Hepatocyte (in vitro differentiated cells): Measurements from ENCODE around the gene SNX9. TPM values are rescaled to one million over a fixed set of nuclear protein-coding genes. Genes with fewer than 3 reads are reported as not detected.
"Not testable (repeated sequence)": the region's sequence is repeated elsewhere in the genome, so short reads cannot be mapped to it uniquely, and the experiment has no call there.

ENCODE experiments used
- DNase-seq: peaks from one replicate; pipeline ENCODE4 v3.0.0-alpha.2; 2016; ENCODE audit warnings: low spot score
- H2AFZ ChIP-seq: fragments of 200-600 bp; sonication (generic); 2 replicates; pipeline ENCODE4 v1.6.0; 2016; ENCODE audit warnings: antibody characterized with exemption, mild to moderate bottlenecking
- H3K27ac ChIP-seq: fragments of 200-600 bp; sonication (generic); 2 replicates; pipeline ENCODE4 v1.5.1; 2016; ENCODE audit warnings: mild to moderate bottlenecking
- H3K27me3 ChIP-seq: fragments of 200-600 bp; sonication (generic); 2 replicates; pipeline ENCODE4 v1.6.1; 2016
- H3K36me3 ChIP-seq: fragments of 200-600 bp; sonication (generic); replicated peaks from 2 replicates; pipeline ENCODE4 v1.5.1; 2016; ENCODE audit warnings: low read depth; ENCODE audit not compliant: insufficient read depth
- H3K4me1 ChIP-seq: fragments of 200-600 bp; sonication (generic); 2 replicates; pipeline ENCODE4 v1.5.1; 2016; ENCODE audit warnings: mild to moderate bottlenecking, moderate library complexity; ENCODE audit not compliant: insufficient read depth
- H3K4me2 ChIP-seq: fragments of 200-600 bp; sonication (generic); 2 replicates; pipeline ENCODE4 v1.6.0; 2016
- H3K4me3 ChIP-seq: fragments of 200-600 bp; sonication (generic); 2 replicates; pipeline ENCODE4 v1.5.1; 2016; ENCODE audit warnings: mild to moderate bottlenecking
- H3K79me2 ChIP-seq: fragments of 200-600 bp; sonication (generic); 2 replicates; pipeline ENCODE4 v1.6.0; 2017; ENCODE audit warnings: mild to moderate bottlenecking
- H3K9me2 ChIP-seq: fragments of 200-600 bp; sonication (generic); replicated peaks from 2 replicates; pipeline ENCODE4 v1.6.0; 2017; ENCODE audit warnings: mild to moderate bottlenecking; ENCODE audit not compliant: insufficient read depth
- H3K9me3 ChIP-seq: fragments of 200-600 bp; sonication (generic); 2 replicates; pipeline ENCODE4 v1.5.1; 2016; ENCODE audit warnings: low read depth, mild to moderate bottlenecking
- H4K20me1 ChIP-seq: fragments of 200-600 bp; sonication (generic); 2 replicates; pipeline ENCODE4 v1.6.0; 2016; ENCODE audit warnings: mild to moderate bottlenecking; ENCODE audit not compliant: insufficient read depth, poor library complexity, severe bottlenecking
- CTCF ChIP-seq: fragments of 200-600 bp; sonication (generic); IDR thresholded peaks from 2 replicates; pipeline ENCODE4 v1.5.1; 2016; ENCODE audit warnings: antibody characterized with exemption, mild to moderate bottlenecking; ENCODE audit not compliant: poor library complexity
- EZH2 ChIP-seq: fragments of 200-600 bp; sonication (generic); IDR thresholded peaks from 2 replicates; pipeline ENCODE4 v1.6.1; 2016; ENCODE audit warnings: antibody characterized with exemption, mild to moderate bottlenecking, borderline replicate concordance
- EZH2phosphoT487 ChIP-seq: fragments of 200-600 bp; sonication (generic); IDR thresholded peaks from one replicate; pipeline ENCODE4 v1.6.1; 2018; ENCODE audit warnings: antibody characterized with exemption, mild to moderate bottlenecking, low read depth, moderate library complexity; ENCODE audit not compliant: unreplicated experiment, severe bottlenecking
- WGBS: methylation state at CpG from one replicate; pipeline ENCODE4 v1.1.6; 2016; ENCODE audit warnings: low lambda C conversion rate; ENCODE audit errors: missing lambda C conversion rate; 5-methylcytosine and 5-hydroxymethylcytosine counted together
- polyA plus RNA-seq: library from polyadenylated mRNA; unstranded; fragments of >200 nt; fragmentation: Nextera tagmentation; extraction: Ambion mirVana; gene quantifications from 2 replicates; pipeline ENCODE4 v1.2.1, GENCODE V29; 2016
- total RNA-seq: library from RNA; depleted of rRNA; stranded (reverse); fragments of >200 nt; gene quantifications from 2 replicates; pipeline ENCODE4 v1.2.3, GENCODE V29; 2014

Gene SNX9
- total and polyA plus RNA-seq, 2 experiments from 2014 or later: 34.1 to 34.7 TPM

GRCh38 chr6:157840776-157841175, 17.7 kb downstream of the SNX9 start:
- Histone ChIP-seq H3K27me3 (no peaks in the 10 kb centered on the region), H3K79me2 (peaks cover 99% of the 10 kb centered on the region), H2AFZ (no peak overlapping the region), H3K9me2 (no peaks in the 10 kb centered on the region), H3K4me3 (no peak overlapping the region), H3K4me2 (peak overlapping the region; percentile 6), H3K27ac (peak overlapping the region; percentile 71), H4K20me1 (peaks cover 44% of the 10 kb centered on the region), H3K9me3 (no peaks in the 10 kb centered on the region), H3K4me1 (peaks cover 17% of the 10 kb centered on the region), H3K36me3 (no peaks in the 10 kb centered on the region)
- DNase-seq: no peak
- WGBS: 75% methylated on average over 6 of the region's 6 CpGs
- no peak for TF ChIP-seq CTCF
- TF ChIP-seq EZH2phosphoT487: no peak
- TF ChIP-seq EZH2: no peak

GRCh38 chr6:157841211-157841840, 18.3 kb downstream of the SNX9 start:
- 58% methylated on average over 2 of the region's 2 CpGs for WGBS
- peak overlapping the region; percentile 17 for H3K4me2 ChIP-seq
- H3K27ac ChIP-seq: peak overlapping the region; percentile 71
- H4K20me1 ChIP-seq: peaks cover 49% of the 10 kb centered on the region
- H3K4me1 ChIP-seq: peaks cover 22% of the 10 kb centered on the region
- no peak overlapping the region for H2AFZ ChIP-seq
- H3K4me3 ChIP-seq: no peak overlapping the region
- H3K9me3 ChIP-seq: no peaks in the 10 kb centered on the region
- peaks cover 99% of the 10 kb centered on the region for H3K79me2 ChIP-seq
- DNase-seq: peak; percentile 54
- H3K36me3 ChIP-seq: no peaks in the 10 kb centered on the region
- no peak for TF ChIP-seq EZH2
- TF ChIP-seq CTCF: no peak
- no peak for TF ChIP-seq EZH2phosphoT487
- H3K9me2 ChIP-seq: no peaks in the 10 kb centered on the region
- H3K27me3 ChIP-seq: no peaks in the 10 kb centered on the region

- no peaks in the 10 kb centered on the region for H3K9me2 ChIP-seq
- H3K4me3 ChIP-seq: no peak overlapping the region
- H2AFZ ChIP-seq: no peak overlapping the region
- peaks cover 99% of the 10 kb centered on the region for H3K79me2 ChIP-seq
- no peak overlapping the region for H3K27ac ChIP-seq
- H3K4me2 ChIP-seq: no peak overlapping the region
- H4K20me1 ChIP-seq: peaks cover 54% of the 10 kb centered on the region
- TF ChIP-seq EZH2phosphoT487: no peak
- no peak for TF ChIP-seq CTCF
- no peak for TF ChIP-seq EZH2
- 87% methylated on average over 4 of the region's 4 CpGs for WGBS
- no peak for DNase-seq
- H3K4me1 ChIP-seq: peaks cover 27% of the 10 kb centered on the region
- no peaks in the 10 kb centered on the region for H3K36me3 ChIP-seq
- H3K9me3 ChIP-seq: no peaks in the 10 kb centered on the region
- H3K27me3 ChIP-seq: no peaks in the 10 kb centered on the region
Measured at GRCh38 chr6:157842212-157842611, 19.2 kb downstream of the SNX9 start.

GRCh38 chr6:157844196-157844595, 21.1 kb downstream of the SNX9 start:
- not testable (repeated sequence) for H3K4me3 ChIP-seq, H3K27ac ChIP-seq, H3K27me3 ChIP-seq, H3K9me3 ChIP-seq, H3K36me3 ChIP-seq, H2AFZ ChIP-seq, H3K4me2 ChIP-seq, H3K9me2 ChIP-seq, DNase-seq
- 97% methylated on average over 3 of the region's 3 CpGs for WGBS
- H3K4me1 ChIP-seq: peaks cover 47% of the 10 kb centered on the region
- H3K79me2 ChIP-seq: peaks cover 99% of the 10 kb centered on the region
- peaks cover 51% of the 10 kb centered on the region for H4K20me1 ChIP-seq
